NT2/D1 (cell line): ENCODE results near the gene TMPRSS2.
"Not testable (repeated sequence)": the region's sequence is repeated elsewhere in the genome, so short reads cannot be mapped to it uniquely, and the experiment has no call there.

Experiments used
- DNase-seq: peaks from one replicate; pipeline ENCODE4 v3.0.0-alpha.2; 2011; ENCODE audit warnings: low read depth, low spot score
- H3K27me3 ChIP-seq: 2 replicates; pipeline ENCODE4 v1.6.0; 2011; ENCODE audit warnings: mild to moderate bottlenecking; ENCODE audit not compliant: insufficient read length, insufficient read depth
- H3K36me3 ChIP-seq: 2 replicates; pipeline ENCODE4 v1.6.1; 2011; ENCODE audit warnings: mild to moderate bottlenecking, low read length, mixed read lengths; ENCODE audit not compliant: insufficient read depth, insufficient read length
- H3K4me1 ChIP-seq: 2 replicates; pipeline ENCODE4 v1.5.1; 2011; ENCODE audit not compliant: insufficient read depth, insufficient read length
- H3K4me3 ChIP-seq: 2 replicates; pipeline ENCODE4 v1.5.1; 2011; ENCODE audit warnings: low read depth; ENCODE audit not compliant: insufficient read length
- H3K9ac ChIP-seq: 2 replicates; pipeline ENCODE4 v1.6.0; 2011; ENCODE audit warnings: low read depth; ENCODE audit not compliant: insufficient read length
- H3K9me3 ChIP-seq: 2 replicates; pipeline ENCODE4 v1.5.1; 2011; ENCODE audit warnings: mild to moderate bottlenecking, low read length; ENCODE audit not compliant: insufficient read depth
- SUZ12 ChIP-seq: IDR thresholded peaks from 2 replicates; pipeline ENCODE4 v1.6.1; 2011; ENCODE audit not compliant: insufficient read length, insufficient read depth; ENCODE audit errors: extremely low read depth
- YY1 ChIP-seq: IDR thresholded peaks from 2 replicates; pipeline ENCODE4 v1.6.1; 2011; ENCODE audit not compliant: insufficient read length, insufficient read depth
- ZNF274 ChIP-seq: IDR thresholded peaks from 2 replicates; pipeline ENCODE4 v1.6.1; 2011; ENCODE audit warnings: mild to moderate bottlenecking, low read depth, low read length

Gene TMPRSS2

DNA sequence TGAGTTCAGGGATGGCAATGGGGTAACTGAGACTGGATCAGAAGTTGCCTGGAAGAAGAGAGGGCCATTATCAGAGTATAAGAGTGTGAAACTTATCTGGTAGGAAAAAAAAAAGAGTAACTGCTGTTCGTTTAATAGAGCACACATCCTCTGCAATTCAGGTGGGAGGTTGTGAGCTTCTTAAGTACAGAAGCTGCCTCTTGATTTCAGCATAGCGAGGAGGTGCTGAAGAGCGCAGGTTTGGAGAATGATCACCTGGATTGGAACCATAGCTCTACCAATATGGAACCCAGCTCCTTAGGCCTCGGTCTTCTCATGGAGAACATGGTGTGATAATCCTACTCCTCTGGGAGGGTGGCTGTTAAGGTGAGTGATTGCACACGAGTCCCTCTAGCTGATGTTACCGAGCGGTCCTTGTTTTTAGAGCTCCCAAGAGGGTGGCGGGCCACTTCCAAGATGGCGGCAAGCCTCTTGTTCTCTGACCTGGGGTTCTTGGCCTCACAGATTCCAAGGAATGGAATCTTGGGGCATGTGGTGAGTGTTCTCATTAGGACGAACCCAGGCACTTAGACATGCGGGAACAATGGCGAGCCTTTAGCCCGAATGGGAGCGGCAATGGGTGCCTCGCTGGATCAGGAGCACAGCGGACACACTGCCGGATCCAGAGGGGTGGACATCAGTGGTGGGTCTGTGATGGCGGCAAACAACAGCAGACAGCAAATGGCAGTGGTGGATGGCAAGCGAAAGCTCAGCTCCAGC lies 85.2 kb downstream of the TMPRSS2 start:
- H3K27me3 ChIP-seq, result peaks cover 70% of the 10 kb centered on the region
- peaks cover 9% of the 10 kb centered on the region for H3K4me1 ChIP-seq
- TF ChIP-seq SUZ12 (no peak), ZNF274 (no peak), YY1 (no peak)
- H3K4me3 ChIP-seq, result no peak overlapping the region
- H3K9me3 ChIP-seq, result no peaks in the 10 kb centered on the region
- no peaks in the 10 kb centered on the region for H3K36me3 ChIP-seq
- DNase-seq, result no peak
- H3K9ac ChIP-seq, result no peak overlapping the region

DNA sequence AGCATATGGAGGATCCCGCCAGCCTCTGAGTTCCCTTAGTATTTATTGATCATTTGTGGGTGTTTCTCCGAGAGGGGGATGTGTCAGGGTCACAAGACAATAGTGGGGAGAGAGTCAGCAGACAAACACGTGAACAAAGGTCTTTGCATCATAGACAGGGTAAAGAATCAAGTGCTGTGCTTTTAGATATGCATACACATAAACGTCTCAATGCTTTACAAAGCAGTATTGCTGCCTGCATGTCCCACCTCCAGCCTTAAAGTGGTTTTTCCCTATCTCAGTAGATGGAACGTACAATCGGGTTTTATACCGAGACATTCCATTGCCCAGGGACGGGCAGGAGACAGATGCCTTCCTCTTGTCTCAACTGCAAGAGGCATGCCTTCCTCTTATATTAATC lies 87.0 kb downstream of the TMPRSS2 start:
- H3K36me3 ChIP-seq, H3K4me3 ChIP-seq, H3K4me1 ChIP-seq, H3K9ac ChIP-seq, H3K9me3 ChIP-seq, DNase-seq: not testable (repeated sequence)
- H3K27me3 ChIP-seq, result peaks cover 52% of the 10 kb centered on the region

DNA sequence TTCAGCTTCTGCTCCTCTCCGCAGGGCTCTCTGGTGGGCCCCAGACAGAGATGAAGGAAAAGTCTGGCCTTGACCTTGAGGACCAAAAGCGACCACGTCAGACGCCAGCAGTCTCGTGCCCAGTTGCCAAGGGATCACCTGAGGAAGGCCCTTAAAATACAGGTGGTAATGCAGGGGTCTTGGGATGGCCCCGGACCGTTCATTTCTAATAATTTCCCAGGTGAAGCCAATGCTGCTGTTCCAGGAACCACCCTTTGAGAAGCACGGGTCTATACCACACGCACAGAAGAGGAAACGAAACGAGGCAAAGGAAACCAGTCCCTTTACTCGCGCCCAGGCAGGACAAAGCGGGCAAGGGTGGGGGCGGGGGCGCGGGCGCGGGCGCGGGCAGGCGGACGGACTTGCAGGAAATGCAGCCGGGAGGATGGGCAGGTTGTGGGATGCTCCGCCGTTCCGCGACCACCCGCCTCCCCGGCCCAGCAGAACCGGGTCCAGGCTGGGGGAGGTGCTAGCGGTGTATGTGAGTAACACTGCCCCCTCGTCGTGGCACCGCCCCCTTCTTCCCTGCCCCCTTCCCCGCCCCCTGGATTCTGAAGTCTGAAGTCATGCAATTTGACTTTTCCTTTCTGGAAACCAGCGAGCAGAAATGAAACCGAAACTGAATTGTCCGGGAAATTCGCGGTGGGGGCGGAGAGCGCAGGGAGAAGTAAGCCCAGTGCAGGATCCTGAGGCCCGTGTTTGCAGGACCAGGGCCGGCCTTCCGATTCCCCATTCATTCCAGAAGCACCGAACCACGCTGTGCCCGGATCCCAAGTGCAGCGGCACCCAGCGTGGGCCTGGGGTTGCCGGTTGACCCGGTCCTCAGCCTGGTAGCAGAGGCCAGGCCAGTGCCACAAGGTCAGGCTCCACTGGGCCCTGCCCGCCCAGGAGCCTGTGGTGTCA lies 87.8 kb downstream of the TMPRSS2 start:
- Histone ChIP-seq H3K4me1 (peaks cover 3% of the 10 kb centered on the region), H3K4me3 (peak overlapping the region; percentile 52), H3K36me3 (no peaks in the 10 kb centered on the region), H3K9me3 (no peaks in the 10 kb centered on the region), H3K27me3 (peaks cover 44% of the 10 kb centered on the region), H3K9ac (peak overlapping the region; percentile 88)
- DNase-seq, result no peak
- no peak for TF ChIP-seq YY1
- no peak for TF ChIP-seq SUZ12
- TF ChIP-seq ZNF274, result no peak

DNA sequence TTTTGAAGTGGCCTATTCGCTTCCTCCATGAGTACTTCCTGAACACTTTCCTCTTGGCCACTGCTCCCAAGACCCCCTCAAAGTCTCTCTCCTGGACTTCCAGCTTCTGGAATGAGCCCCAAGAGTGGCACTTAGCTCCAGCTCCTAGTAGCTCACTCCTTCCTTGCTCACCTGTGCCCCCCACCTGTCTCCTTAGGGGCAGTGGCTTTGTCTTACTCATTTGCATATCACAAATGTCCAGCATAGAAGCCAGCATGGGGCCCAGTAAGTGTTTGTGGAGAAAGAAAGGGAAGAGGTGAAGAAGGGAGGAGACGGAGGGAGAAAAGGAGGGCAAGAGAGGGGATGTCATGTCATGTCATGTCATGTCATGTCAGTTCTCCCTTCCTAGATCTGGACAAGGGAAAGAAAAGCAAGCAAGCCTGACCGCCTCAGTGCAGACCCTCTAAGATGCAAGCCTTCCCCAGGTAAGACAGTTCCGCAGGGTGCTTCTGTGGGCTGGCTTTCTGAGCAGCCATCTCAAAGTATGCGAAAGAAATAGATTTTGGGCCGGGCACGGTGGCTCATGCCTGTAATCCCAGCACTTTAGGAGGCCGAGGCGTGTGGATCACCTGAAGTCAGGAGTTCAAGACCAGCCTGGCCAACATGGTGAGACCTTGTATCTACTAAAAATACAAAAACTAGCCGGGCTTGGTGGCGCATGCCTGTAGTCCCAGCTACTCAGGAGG lies 88.8 kb downstream of the TMPRSS2 start:
- no peak overlapping the region for H3K4me3 ChIP-seq
- H3K9me3 ChIP-seq, result no peaks in the 10 kb centered on the region
- H3K9ac ChIP-seq, result no peak overlapping the region
- peaks cover 3% of the 10 kb centered on the region for H3K4me1 ChIP-seq
- TF ChIP-seq ZNF274 (no peak), YY1 (no peak), SUZ12 (no peak)
- no peak for DNase-seq
- H3K36me3 ChIP-seq, result no peaks in the 10 kb centered on the region
- H3K27me3 ChIP-seq, result peaks cover 35% of the 10 kb centered on the region

DNA sequence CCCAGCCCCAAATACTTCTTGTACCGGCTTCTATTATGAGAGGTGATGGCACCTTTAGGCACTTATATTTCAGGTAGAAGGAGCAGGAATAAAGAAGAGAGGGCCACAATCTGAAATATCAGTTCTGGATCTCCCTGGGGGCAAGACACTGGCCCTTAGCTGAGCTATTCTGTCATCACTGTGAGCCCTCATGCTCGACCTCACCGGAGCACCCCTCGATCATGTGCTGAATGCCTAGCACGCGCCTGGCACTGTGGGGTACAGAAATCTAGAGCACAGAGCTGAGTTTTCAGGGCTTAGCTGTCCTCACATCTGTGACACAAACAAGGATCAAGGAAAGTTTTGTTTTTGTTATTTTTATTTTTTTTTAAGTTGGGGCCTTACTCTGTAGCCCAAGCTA lies 89.6 kb downstream of the TMPRSS2 start:
- Histone ChIP-seq H3K9me3 (no peaks in the 10 kb centered on the region), H3K9ac (no peak overlapping the region), H3K36me3 (no peaks in the 10 kb centered on the region), H3K4me1 (peaks cover 3% of the 10 kb centered on the region), H3K4me3 (no peak overlapping the region), H3K27me3 (peaks cover 30% of the 10 kb centered on the region)
- no peak for DNase-seq
- TF ChIP-seq YY1 (no peak), ZNF274 (no peak), SUZ12 (no peak)

DNA sequence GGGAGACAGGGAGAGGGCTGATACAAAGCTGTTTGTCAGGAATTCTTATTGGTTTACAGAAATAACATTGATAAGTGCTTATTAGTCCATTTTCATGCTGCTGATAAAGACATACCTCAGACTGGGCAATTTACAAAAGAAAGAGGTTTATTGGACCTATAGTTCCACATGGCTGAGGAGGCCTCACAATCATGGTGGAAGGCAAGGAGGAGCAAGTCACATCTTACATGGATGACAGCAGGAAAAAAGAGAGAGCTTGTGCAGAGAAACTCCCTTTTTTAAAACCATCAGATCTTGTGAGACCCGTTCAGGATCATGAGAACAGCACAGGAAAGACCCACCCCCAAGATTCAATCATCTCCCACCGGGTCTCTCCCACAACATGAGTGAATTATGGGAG lies 90.5 kb downstream of the TMPRSS2 start:
- not testable (repeated sequence) for H3K9ac ChIP-seq, H3K4me1 ChIP-seq, H3K9me3 ChIP-seq, H3K4me3 ChIP-seq, DNase-seq, H3K36me3 ChIP-seq
- H3K27me3 ChIP-seq, result peaks cover 24% of the 10 kb centered on the region
